Measurements from ENCODE around the gene FARP1.

FARP1 gene

DNA sequence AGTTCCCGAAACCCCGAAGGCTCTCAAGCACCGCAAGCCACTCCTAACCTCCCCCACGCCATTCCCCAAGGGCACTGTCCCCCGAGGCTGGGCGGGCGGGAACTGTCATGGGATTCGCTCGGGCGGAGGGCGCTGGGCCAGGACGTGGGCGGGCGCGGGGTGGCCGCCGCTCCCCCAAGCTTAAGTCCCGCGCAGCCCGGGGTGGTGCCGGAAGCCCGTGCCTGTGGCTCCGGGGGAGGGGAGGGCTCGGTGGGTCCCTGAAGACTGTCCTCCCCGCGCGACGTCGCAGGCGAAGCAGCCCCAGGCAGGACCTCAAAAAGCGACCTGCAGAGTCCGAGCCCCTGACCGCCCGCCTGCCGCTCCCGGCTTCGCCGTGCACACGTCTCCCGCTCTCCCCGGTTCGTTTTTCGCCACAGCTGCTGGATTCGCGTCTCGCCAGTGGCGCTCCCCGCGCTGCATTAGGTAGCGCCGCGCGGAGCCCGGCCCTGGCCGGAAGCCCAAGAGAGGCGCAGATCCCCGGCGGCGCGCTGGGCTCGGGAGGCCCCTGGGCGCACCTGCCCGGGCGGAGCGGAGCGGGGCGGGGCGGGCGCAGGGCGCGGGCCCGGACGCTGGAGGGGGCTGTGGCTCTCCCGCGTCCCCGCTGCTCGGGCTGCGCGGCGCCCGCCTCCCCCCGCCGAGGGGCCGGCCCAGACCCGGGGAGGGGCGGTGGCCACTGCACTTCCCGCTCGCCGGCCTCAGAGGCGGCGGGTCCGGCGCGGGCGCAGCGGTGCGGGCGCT lies at the start of gene FARP1:
Gene FARP1 (plus strand): TSS at position 715 of the 777 bp plus-strand sequence. CDS start 70,149 bp downstream, outside the sequence.
- peak; percentile 37 to 44 for DNase-seq (ENCODE audit: low read depth in 2 of 2)

- DNase-seq (ENCODE audit: low read depth in 2 of 2), result no peak
Measured at GRCh38 chr13:98094678-98095266, 48.1 kb upstream of the FARP1 start.

GRCh38 chr13:98096059-98096458 lies 46.8 kb upstream of the FARP1 start:
- DNase-seq (ENCODE audit: low read depth in 2 of 2), result no peak

DNA sequence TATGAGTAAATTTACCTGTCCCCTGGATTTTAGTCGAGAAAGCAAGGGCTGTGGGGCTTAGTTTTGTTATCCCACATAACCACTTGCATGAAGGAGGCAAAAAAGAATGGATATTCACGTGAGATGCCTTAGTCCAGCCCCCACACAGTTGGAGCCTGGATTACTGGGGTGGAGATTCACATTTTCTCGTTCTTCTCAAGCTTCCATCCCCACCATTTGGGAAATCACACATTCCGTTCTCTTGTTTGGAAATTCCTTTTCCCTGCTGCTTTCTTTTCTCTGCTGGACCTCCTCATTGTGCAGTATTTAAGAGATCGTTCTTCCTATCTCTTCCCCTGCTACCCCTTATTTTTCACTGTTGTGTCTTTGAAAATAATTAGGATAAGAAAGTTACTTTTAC lies 45.1 kb upstream of the FARP1 start:
- DNase-seq (ENCODE audit: low read depth in 2 of 2), result no peak

DNA sequence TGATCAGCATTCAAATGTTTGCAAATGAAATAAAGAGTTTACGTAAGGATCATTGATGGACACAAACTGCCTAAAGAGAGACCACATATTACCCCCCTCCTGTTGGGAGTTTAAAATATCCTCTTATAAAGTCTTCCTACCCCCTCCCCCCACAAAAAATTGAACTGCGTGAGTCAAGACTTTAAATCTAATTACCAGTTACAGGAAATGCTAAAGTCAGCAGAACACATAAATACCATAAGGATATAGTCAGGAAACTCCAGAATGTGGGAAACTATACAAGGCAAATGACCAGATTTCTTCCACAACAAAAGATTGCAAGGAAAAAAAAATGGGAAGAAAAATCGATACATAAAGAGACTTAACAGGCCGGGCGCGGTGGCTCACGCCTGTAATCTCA lies 44.4 kb upstream of the FARP1 start:
- peak; percentile 85 to 86 for DNase-seq (ENCODE audit: low read depth in 2 of 2)

DNA sequence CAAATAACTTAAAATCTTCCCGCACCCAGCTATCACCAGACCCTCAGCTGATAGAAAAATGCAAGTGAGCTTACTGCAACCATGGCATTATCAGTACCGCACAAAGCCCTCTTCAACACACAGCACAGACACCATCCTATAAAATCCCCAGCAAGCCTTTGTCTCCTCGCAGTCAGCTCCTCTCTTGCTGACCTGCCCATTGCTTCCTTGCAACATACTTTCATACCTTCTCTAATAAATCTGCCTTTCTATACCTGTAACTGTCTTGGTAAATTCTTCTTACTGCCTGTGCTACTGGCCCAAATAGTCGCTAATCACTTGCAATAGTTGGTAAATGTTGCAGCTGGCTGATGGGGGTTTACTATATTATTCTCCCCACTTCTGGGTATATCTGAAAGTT lies 43.3 kb upstream of the FARP1 start:
- no peak for DNase-seq (ENCODE audit: low read depth in 2 of 2)

GRCh38 chr13:98100481-98100880 lies 42.4 kb upstream of the FARP1 start:
- DNase-seq (ENCODE audit: low read depth in 2 of 2), result no peak

- DNase-seq (ENCODE audit: low read depth in 2 of 2), result no peak
Measured at GRCh38 chr13:98103531-98103930, 39.4 kb upstream of the FARP1 start.

DNA sequence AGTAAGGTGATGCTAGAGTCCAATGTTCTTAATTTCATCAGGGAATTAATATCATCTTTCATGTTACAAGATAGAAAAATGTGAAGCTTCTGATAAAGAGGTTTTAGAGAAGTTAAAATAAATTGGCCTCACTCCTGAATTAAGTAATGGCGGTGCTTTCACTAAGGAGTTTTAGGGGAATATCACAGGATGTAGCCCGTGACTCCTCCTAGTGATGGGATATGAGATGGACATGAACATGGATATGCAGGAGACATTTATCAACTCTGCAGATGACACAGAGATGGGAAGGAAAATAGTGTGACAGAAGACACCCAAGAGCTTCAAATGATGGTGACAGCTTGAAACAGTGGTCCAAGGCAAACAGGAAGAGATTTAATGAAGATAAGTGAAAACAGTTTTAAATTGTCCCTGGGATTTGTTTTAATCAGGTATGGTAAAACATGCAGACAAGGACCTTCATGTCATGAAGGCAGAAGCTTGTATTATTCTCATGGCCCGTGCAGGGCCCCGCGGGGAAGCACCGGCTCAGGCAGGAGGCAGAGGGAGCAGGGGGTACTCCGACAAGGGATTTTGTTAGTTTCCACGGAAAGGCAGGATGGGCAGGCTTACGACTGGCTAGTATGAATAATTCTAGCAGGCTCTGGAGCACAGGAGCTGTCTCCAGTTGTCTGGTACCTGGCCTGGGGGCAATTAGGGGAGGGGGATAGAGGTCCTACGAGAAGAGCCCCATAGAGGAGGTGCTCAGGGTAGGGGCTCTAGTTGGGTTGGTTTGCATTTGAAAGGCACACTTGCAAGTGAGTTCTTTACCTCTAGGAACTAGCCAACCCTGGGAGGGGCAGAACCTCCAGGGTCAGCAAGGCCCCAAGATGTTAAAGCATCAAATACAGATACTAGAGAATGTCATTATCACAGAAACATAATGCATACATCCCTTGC lies 38.7 kb upstream of the FARP1 start:
- no peak for DNase-seq (ENCODE audit: low read depth in 2 of 2)

DNA sequence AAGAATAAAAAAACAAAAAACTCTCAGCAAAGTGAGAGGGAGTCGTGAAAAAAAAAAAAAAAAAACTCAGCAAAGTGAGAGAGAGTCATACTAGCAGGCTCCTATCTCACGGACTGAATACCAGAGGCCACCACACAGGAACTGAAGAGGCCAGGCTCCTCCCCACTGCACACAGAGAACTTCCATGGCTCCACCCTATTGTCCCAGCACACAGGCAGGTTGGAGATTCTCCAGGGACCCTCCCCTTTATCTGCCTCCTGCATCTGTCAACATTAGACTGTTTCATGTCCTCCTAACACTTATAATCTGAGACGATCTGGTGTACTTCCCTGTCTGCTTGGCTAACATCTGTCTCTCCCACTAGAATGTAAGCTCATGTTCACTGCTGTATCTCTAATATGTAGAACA lies 37.0 kb upstream of the FARP1 start:
- no peak for DNase-seq (ENCODE audit: low read depth in 2 of 2)

- DNase-seq (ENCODE audit: low read depth in 2 of 2), result no peak
Measured at GRCh38 chr13:98108341-98108740, 34.6 kb upstream of the FARP1 start.

GRCh38 chr13:98109226-98109853 lies 33.6 kb upstream of the FARP1 start:
- DNase-seq (ENCODE audit: low read depth in 2 of 2), result no peak

GRCh38 chr13:98110749-98111148 lies 32.1 kb upstream of the FARP1 start:
- no peak for DNase-seq (ENCODE audit: low read depth in 2 of 2)

GRCh38 chr13:98111168-98112098 lies 31.5 kb upstream of the FARP1 start:
- DNase-seq (ENCODE audit: low read depth in 2 of 2), result no peak

DNA sequence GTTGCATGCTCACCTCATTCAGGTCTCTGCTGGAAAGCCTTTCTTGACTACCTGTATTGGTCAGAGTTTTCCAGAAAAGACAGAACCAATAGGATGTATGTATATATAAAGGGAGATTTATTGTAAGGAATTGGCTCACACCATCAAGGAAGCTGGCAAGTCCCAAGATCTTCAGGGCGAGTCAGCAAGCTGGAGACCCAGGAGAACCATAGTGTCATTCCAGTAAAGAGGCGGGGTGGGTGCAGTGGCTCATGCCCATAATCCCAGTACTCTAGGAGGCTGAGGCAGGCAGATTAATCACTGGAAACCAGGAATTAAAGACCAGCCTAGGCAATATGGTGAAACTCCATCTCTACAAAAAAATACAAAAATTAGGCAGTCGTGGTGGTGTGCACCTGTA lies 30.4 kb upstream of the FARP1 start:
- DNase-seq (ENCODE audit: low read depth in 2 of 2), result no peak

DNA sequence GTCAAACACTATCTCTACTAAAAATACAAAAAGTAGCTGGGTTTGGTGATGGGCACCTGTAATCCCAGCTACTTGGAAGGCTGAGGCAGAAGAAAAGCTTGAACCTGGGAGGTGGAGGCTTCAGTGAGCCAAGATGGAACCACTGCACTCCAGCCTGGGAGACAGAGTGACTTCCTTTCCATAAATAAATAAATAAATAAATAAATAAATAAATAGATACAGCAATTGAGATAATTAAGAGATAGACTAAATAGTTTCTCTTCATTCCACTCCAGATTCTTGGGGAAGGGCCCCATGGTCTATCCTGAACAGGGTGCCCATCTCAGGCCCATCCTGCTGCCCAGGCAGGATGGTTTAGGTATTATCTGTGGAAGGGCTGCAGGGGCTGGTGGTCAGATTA lies 24.0 kb upstream of the FARP1 start:
- no peak for DNase-seq (ENCODE audit: low read depth in 2 of 2)

GRCh38 chr13:98123176-98123575 lies 19.7 kb upstream of the FARP1 start:
- no peak for DNase-seq (ENCODE audit: low read depth in 2 of 2)

DNA sequence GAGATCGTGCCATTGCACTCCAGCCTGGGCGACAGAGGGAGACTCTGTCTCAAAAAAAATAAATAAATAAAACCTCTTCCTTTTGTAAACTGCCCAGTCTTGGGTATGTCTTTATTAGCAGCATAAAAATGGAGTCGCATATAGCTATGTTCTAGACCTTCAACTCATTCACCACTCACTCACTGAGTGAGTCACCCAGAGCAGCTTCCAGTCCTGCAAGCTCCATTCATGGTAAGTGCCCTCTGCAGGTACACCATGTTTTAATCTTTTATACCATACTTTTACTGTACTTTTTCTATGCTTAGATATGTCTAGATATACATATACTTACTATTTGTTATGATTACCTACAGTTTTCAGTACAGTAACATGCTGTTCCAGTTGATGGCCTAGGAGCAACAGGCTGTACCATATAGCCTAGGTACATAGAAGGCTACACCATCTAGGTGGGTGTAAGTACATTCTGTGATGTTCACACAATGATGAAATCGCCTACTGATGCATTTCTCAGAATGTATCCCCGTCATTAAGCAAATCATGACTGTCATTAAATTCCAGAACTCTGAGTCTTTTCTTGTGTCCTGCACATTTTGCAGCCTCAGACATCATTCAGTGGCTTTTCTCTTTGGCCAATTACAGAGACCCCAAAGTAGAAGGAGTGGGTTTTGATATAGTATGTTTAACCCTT lies 13.7 kb upstream of the FARP1 start:
- no peak for DNase-seq (ENCODE audit: low read depth in 2 of 2)

GRCh38 chr13:98133946-98134345 lies 8.9 kb upstream of the FARP1 start:
- no peak for DNase-seq (ENCODE audit: low read depth in 2 of 2)

DNA sequence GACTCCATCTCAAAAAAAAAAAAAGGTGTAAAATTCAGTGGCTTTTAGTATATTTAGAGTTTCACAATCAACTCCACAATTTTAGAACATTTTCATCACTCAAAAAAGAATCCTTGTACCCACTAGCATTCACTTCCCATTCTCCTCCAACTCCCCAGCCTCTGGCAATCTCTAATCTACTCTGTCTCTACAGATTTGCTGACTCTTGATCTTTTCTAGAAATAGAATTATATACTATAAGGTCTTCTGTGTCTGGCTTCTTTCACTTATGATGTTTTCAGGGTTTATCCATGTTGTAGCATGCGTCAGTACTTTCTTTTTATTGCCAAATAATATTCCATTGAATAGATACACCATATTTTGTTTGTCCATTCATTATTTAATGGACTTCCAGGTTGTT lies 8.0 kb upstream of the FARP1 start:
- no peak for DNase-seq (ENCODE audit: low read depth in 2 of 2)
